ENCODE measurements around the gene KCNJ5.

The KCNJ5 gene

GRCh38 chr11:128893578-128894285 is 2.6 kb downstream of the KCNJ5 start:
- TF ChIP-seq, protein P1, sequence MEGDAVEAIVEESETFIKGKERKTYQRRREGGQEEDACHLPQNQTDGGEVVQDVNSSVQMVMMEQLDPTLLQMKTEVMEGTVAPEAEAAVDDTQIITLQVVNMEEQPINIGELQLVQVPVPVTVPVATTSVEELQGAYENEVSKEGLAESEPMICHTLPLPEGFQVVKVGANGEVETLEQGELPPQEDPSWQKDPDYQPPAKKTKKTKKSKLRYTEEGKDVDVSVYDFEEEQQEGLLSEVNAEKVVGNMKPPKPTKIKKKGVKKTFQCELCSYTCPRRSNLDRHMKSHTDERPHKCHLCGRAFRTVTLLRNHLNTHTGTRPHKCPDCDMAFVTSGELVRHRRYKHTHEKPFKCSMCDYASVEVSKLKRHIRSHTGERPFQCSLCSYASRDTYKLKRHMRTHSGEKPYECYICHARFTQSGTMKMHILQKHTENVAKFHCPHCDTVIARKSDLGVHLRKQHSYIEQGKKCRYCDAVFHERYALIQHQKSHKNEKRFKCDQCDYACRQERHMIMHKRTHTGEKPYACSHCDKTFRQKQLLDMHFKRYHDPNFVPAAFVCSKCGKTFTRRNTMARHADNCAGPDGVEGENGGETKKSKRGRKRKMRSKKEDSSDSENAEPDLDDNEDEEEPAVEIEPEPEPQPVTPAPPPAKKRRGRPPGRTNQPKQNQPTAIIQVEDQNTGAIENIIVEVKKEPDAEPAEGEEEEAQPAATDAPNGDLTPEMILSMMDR (IDR thresholded peaks at IDR 0.05; ENCODE audit: low read depth, low read length): no peak
- H3K4me3 ChIP-seq (replicated peaks in 1 of 2; ENCODE audit: low read depth in 2 of 2, low read length in 2 of 2): no peak overlapping the region
- DNase-seq (ENCODE audit: low read depth in 2 of 2): no peak

DNA sequence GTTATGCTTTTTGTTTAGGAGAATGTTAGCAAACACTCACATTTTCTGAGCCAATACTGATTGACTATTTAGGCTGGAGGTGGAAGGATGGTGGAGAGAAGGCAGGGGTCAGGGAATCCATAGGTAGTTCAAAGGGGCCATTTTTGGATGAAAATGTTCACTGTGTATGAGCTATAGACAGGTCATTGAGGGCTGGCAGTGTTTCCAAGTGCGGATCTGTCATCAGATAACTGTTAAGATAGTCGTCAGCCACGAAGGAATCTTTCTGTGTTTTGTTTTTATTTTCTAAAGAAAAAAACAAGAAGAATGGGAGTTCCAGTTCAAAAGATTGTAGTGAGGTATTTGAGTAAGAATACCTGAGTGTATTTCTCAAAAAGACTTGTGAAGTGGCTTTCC is 3.1 kb downstream of the KCNJ5 start:
- DNase-seq (ENCODE audit: low read depth in 2 of 2): no peak
- H3K4me3 ChIP-seq (replicated peaks in 1 of 2; ENCODE audit: low read depth in 2 of 2, low read length in 2 of 2): no peak overlapping the region
- TF ChIP-seq, protein P1 (IDR thresholded peaks at IDR 0.05; ENCODE audit: low read depth, low read length): no peak

- H3K4me3 ChIP-seq (replicated peaks in 1 of 2; ENCODE audit: low read depth in 2 of 2, low read length in 2 of 2): no peak overlapping the region
- TF ChIP-seq, protein P1 (IDR thresholded peaks at IDR 0.05; ENCODE audit: low read depth, low read length): no peak
- no peak for DNase-seq (ENCODE audit: low read depth in 2 of 2)
Measured at GRCh38 chr11:128894685-128895084, 3.5 kb downstream of the KCNJ5 start.

- no peak for DNase-seq (ENCODE audit: low read depth in 2 of 2)
- no peak overlapping the region for H3K4me3 ChIP-seq (replicated peaks in 1 of 2; ENCODE audit: low read depth in 2 of 2, low read length in 2 of 2)
- TF ChIP-seq, protein P1 (IDR thresholded peaks at IDR 0.05; ENCODE audit: low read depth, low read length): no peak
Measured at GRCh38 chr11:128895526-128895925, 4.4 kb downstream of the KCNJ5 start.

DNA sequence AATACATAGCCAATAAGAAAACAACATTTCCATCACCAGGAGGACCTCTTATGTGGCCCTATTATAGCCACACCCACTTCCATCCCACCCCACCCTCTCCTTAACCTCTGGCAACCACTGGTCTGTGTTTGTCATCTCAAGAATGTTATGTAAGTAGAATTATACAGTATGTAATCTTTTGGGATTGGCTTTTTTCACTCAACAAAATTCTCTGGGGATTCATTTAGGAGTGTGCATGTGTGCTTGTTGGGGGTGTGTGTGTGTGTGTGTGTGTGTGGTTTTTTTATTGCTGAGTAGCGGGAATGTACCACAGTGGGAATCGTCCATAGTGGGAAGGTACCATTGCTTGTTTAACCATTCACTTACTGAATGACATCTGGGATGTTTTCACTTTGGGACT is 5.2 kb downstream of the KCNJ5 start:
- no peak for DNase-seq (ENCODE audit: low read depth in 2 of 2)
- H3K4me3 ChIP-seq (replicated peaks in 1 of 2; ENCODE audit: low read depth in 2 of 2, low read length in 2 of 2): no peak overlapping the region
- TF ChIP-seq, protein P1 (IDR thresholded peaks at IDR 0.05; ENCODE audit: low read depth, low read length): no peak

GRCh38 chr11:128897826-128898225 is 6.7 kb downstream of the KCNJ5 start:
- no peak overlapping the region for H3K4me3 ChIP-seq (replicated peaks in 1 of 2; ENCODE audit: low read depth in 2 of 2, low read length in 2 of 2)
- DNase-seq (ENCODE audit: low read depth in 2 of 2): no peak
- TF ChIP-seq, protein P1 (IDR thresholded peaks at IDR 0.05; ENCODE audit: low read depth, low read length): no peak
